H9 (cell line): Measurements from ENCODE around the gene ZNF555. TPM values are rescaled to one million over a fixed set of nuclear protein-coding genes. Genes with fewer than 3 reads are reported as not detected.

Experiments used
- DNase-seq: peaks from one replicate; pipeline ENCODE4 v3.0.0-alpha.2; 2017
- H2AFZ ChIP-seq: one replicate; pipeline ENCODE4 v1.6.1; 2013; ENCODE audit warnings: mild to moderate bottlenecking, low read length, control low read depth, moderate library complexity
- H2AK5ac ChIP-seq: 2 replicates; pipeline ENCODE4 v1.6.1; 2013; ENCODE audit warnings: low read length, control low read depth, mixed read lengths; ENCODE audit not compliant: insufficient read length
- H2BK120ac ChIP-seq: one replicate; pipeline ENCODE4 v1.6.1; 2013; ENCODE audit warnings: low read depth, mild to moderate bottlenecking, low read length, control low read depth, inconsistent platforms; ENCODE audit not compliant: poor library complexity, severe bottlenecking
- H2BK12ac ChIP-seq: 2 replicates; pipeline ENCODE4 v1.6.1; 2013; ENCODE audit warnings: low read length, control low read depth, mixed read lengths, low read depth; ENCODE audit not compliant: insufficient read length
- H2BK15ac ChIP-seq: 2 replicates; pipeline ENCODE4 v1.6.1; 2013; ENCODE audit warnings: low read depth, low read length, control low read depth
- H2BK20ac ChIP-seq: one replicate; pipeline ENCODE4 v1.6.1; 2013; ENCODE audit warnings: low read depth, mild to moderate bottlenecking, low read length, control low read depth, inconsistent platforms; ENCODE audit not compliant: poor library complexity, severe bottlenecking
- H2BK5ac ChIP-seq: 2 replicates; pipeline ENCODE4 v1.6.1; 2013; ENCODE audit warnings: low read length, control low read depth, mixed read lengths; ENCODE audit not compliant: insufficient read length
- H3K14ac ChIP-seq: 2 replicates; pipeline ENCODE4 v1.6.1; 2013; ENCODE audit warnings: low read length, control low read depth; ENCODE audit not compliant: insufficient read depth
- H3K18ac ChIP-seq: 2 replicates; pipeline ENCODE4 v1.6.1; 2013; ENCODE audit warnings: low read depth, mild to moderate bottlenecking, mixed read lengths, low read length, control low read depth; ENCODE audit not compliant: insufficient read length
- H3K23ac ChIP-seq: 2 replicates; pipeline ENCODE4 v1.6.1; 2013; ENCODE audit warnings: low read length, control low read depth, mixed read lengths, low read depth; ENCODE audit not compliant: insufficient read length
- H3K23me2 ChIP-seq: 2 replicates; pipeline ENCODE4 v1.6.1; 2013; ENCODE audit warnings: low read depth, mild to moderate bottlenecking, mixed read lengths, low read length, control low read depth; ENCODE audit not compliant: insufficient read length, poor library complexity, severe bottlenecking
- H3K27ac ChIP-seq: 2 replicates; pipeline ENCODE4 v1.5.1; 2013; ENCODE audit warnings: low read length, control low read depth, mixed read lengths, low read depth; ENCODE audit not compliant: insufficient read length
- H3K27me3 ChIP-seq: 2 replicates; pipeline ENCODE4 v1.6.1; 2013; ENCODE audit warnings: low read length, control low read depth, inconsistent platforms; ENCODE audit not compliant: insufficient read depth
- H3K4ac ChIP-seq: 2 replicates; pipeline ENCODE4 v1.6.1; 2013; ENCODE audit warnings: low read depth, mild to moderate bottlenecking, control low read depth, inconsistent platforms, low read length, moderate library complexity
- H3K4me1 ChIP-seq: 2 replicates; pipeline ENCODE4 v1.6.1; 2013; ENCODE audit warnings: low read length, control low read depth, inconsistent platforms; ENCODE audit not compliant: insufficient read depth
- H3K4me2 ChIP-seq: 2 replicates; pipeline ENCODE4 v1.6.1; 2013; ENCODE audit warnings: low read length, control low read depth, mixed read lengths; ENCODE audit not compliant: insufficient read length, insufficient read depth
- H3K56ac ChIP-seq: 2 replicates; pipeline ENCODE4 v1.6.1; 2013; ENCODE audit warnings: low read depth, mild to moderate bottlenecking, mixed read lengths, low read length, control low read depth; ENCODE audit not compliant: insufficient read length
- H3K79me1 ChIP-seq: 2 replicates; pipeline ENCODE4 v1.6.1; 2013; ENCODE audit warnings: low read depth, mild to moderate bottlenecking, moderate library complexity, low read length, control low read depth, inconsistent platforms; ENCODE audit not compliant: insufficient read depth, poor library complexity, severe bottlenecking
- H3K79me2 ChIP-seq: 2 replicates; pipeline ENCODE4 v1.6.1; 2013; ENCODE audit warnings: low read length, control low read depth, inconsistent platforms; ENCODE audit not compliant: insufficient read depth
- H3K9ac ChIP-seq: 2 replicates; pipeline ENCODE4 v1.6.1; 2013; ENCODE audit warnings: low read length, control low read depth, mixed read lengths; ENCODE audit not compliant: insufficient read length; ENCODE audit errors: extremely low read depth
- H3K9me3 ChIP-seq: one replicate; pipeline ENCODE4 v1.6.1; 2013; ENCODE audit warnings: low read depth, low read length, inconsistent platforms; ENCODE audit not compliant: control insufficient read depth
- H3T11ph ChIP-seq: one replicate; pipeline ENCODE4 v1.6.1; 2013; ENCODE audit warnings: mild to moderate bottlenecking, low read length, control low read depth, inconsistent platforms
- H4K20me1 ChIP-seq: one replicate; pipeline ENCODE4 v1.6.1; 2013; ENCODE audit not compliant: control insufficient read depth, insufficient read length, insufficient read depth
- H4K5ac ChIP-seq: 2 replicates; pipeline ENCODE4 v1.6.1; 2013; ENCODE audit warnings: low read depth, mild to moderate bottlenecking, mixed read lengths, low read length, control low read depth; ENCODE audit not compliant: insufficient read length
- H4K8ac ChIP-seq: replicated peaks from 2 replicates; pipeline ENCODE4 v1.6.1; 2013; ENCODE audit warnings: low read length, control low read depth, mixed read lengths, low read depth; ENCODE audit not compliant: insufficient read length
- H4K91ac ChIP-seq: 2 replicates; pipeline ENCODE4 v1.6.1; 2013; ENCODE audit warnings: low read depth, mild to moderate bottlenecking, moderate library complexity, mixed read lengths, low read length, control low read depth; ENCODE audit not compliant: insufficient read length
- H3K27ac Mint-ChIP-seq, 3 experiments: 2 replicates in 2 of 3; 3 replicates in 1 of 3; pipeline ENCODE4 v1.8.0; 2020 to 2021; ENCODE audit warnings: mixed read lengths in 3 of 3, mild to moderate bottlenecking in 1 of 3, moderate library complexity in 1 of 3
- H3K27me3 Mint-ChIP-seq: 2 replicates; pipeline ENCODE4 v1.8.0; 2021; ENCODE audit warnings: low read depth, mild to moderate bottlenecking, moderate library complexity, mixed read lengths
- H3K36me3 Mint-ChIP-seq, 3 experiments: 2 replicates in 2 of 3; 3 replicates in 1 of 3; pipeline ENCODE4 v1.8.0; 2020 to 2021; ENCODE audit warnings: low read depth in 3 of 3, mixed read lengths in 3 of 3; ENCODE audit not compliant: insufficient read depth in 1 of 3
- H3K4me1 Mint-ChIP-seq, 2 experiments: 2 replicates each; pipeline ENCODE4 v1.8.0; 2020; ENCODE audit warnings: mixed read lengths in 2 of 2
- H3K4me3 Mint-ChIP-seq, 2 experiments: 2 replicates in 1 of 2; 3 replicates in 1 of 2; pipeline ENCODE4 v1.8.0; 2020 to 2021; ENCODE audit warnings: mild to moderate bottlenecking in 2 of 2, mixed read lengths in 2 of 2, moderate library complexity in 1 of 2
- H3K9me3 Mint-ChIP-seq, 2 experiments: 2 replicates in 1 of 2; 3 replicates in 1 of 2; pipeline ENCODE4 v1.8.0; 2020; ENCODE audit warnings: mild to moderate bottlenecking in 2 of 2, mixed read lengths in 2 of 2, moderate library complexity in 1 of 2
- WGBS: extraction: QIAGEN DNeasy Blood & Tissue Kit; methylation state at CpG from one replicate; pipeline ENCODE4 v1.1.7; 2013; ENCODE audit warnings: missing lambda C conversion rate, low lambda C conversion rate, mixed read lengths; ENCODE audit not compliant: insufficient read length; ENCODE audit errors: extremely low coverage; 5-methylcytosine and 5-hydroxymethylcytosine counted together
- total RNA-seq: library from RNA; stranded (reverse); gene quantifications from 2 replicates; pipeline ENCODE4 v1.2.1, GENCODE V29; 2021
- TF ChIP-seq, protein P1 (sequence below): fragments of 200-600 bp; sonication (generic); conservative IDR thresholded peaks from 3 replicates; pipeline ENCODE4 v1.8.0; 2021; ENCODE audit warnings: antibody characterized with exemption, mild to moderate bottlenecking

The ZNF555 gene
- total RNA-seq, 1 experiment from 2014 or later, result 7.8 TPM

GRCh38 chr19:2808129-2808941 lies 32.9 kb upstream of the ZNF555 start:
- no peak overlapping the region for H4K91ac ChIP-seq
- H3K79me1 ChIP-seq, result no peaks in the 10 kb centered on the region
- no peaks in the 10 kb centered on the region for H3K23me2 ChIP-seq
- H3K18ac ChIP-seq, result no peak overlapping the region
- TF ChIP-seq, protein P1, sequence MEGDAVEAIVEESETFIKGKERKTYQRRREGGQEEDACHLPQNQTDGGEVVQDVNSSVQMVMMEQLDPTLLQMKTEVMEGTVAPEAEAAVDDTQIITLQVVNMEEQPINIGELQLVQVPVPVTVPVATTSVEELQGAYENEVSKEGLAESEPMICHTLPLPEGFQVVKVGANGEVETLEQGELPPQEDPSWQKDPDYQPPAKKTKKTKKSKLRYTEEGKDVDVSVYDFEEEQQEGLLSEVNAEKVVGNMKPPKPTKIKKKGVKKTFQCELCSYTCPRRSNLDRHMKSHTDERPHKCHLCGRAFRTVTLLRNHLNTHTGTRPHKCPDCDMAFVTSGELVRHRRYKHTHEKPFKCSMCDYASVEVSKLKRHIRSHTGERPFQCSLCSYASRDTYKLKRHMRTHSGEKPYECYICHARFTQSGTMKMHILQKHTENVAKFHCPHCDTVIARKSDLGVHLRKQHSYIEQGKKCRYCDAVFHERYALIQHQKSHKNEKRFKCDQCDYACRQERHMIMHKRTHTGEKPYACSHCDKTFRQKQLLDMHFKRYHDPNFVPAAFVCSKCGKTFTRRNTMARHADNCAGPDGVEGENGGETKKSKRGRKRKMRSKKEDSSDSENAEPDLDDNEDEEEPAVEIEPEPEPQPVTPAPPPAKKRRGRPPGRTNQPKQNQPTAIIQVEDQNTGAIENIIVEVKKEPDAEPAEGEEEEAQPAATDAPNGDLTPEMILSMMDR, result no peak
- H4K5ac ChIP-seq, result no peak overlapping the region
- no peak overlapping the region for H3K4me2 ChIP-seq
- H2BK15ac ChIP-seq, result no peak overlapping the region
- WGBS, result no CpG with 5 or more reads among the region's 41 CpGs
- H3K27me3 ChIP-seq, result no peaks in the 10 kb centered on the region
- H3K27ac ChIP-seq, result no peak overlapping the region
- H3K9me3 Mint-ChIP-seq, result no peaks in the 10 kb centered on the region
- H2AK5ac ChIP-seq, result no peak overlapping the region
- H3K23ac ChIP-seq, result no peak overlapping the region
- H4K8ac ChIP-seq, result no peak overlapping the region
- H2AFZ ChIP-seq, result no peak overlapping the region
- no peaks in the 10 kb centered on the region for H3K9me3 ChIP-seq
- no peak overlapping the region for H3K56ac ChIP-seq
- H3T11ph ChIP-seq, result no peak overlapping the region
- no peak overlapping the region for H3K9ac ChIP-seq
- H3K14ac ChIP-seq, result no peak overlapping the region
- H3K4me1 ChIP-seq, result no peaks in the 10 kb centered on the region
- H2BK120ac ChIP-seq, result no peak overlapping the region
- no peaks in the 10 kb centered on the region for H4K20me1 ChIP-seq
- no peak overlapping the region for H2BK5ac ChIP-seq
- H3K4me3 Mint-ChIP-seq, result no peak overlapping the region
- H2BK12ac ChIP-seq, result no peak overlapping the region
- H3K27ac Mint-ChIP-seq, result no peak overlapping the region
- H3K27me3 Mint-ChIP-seq, result no peaks in the 10 kb centered on the region; the same call in 1 of the 2 replicates
- no peak overlapping the region for H3K4ac ChIP-seq
- H3K79me2 ChIP-seq, result no peaks in the 10 kb centered on the region
- no peaks in the 10 kb centered on the region for H3K4me1 Mint-ChIP-seq
- no peak for DNase-seq
- H2BK20ac ChIP-seq, result no peak overlapping the region
- H3K36me3 Mint-ChIP-seq, result peaks cover 17 to 61% (median 53%) of the 10 kb centered on the region in 3 experiments
